Neural progenitor cell (in vitro differentiated cells): Measurements from ENCODE around the gene PAIP2.
A peak's percentile ranks its signal among the peaks of the same experiment; 100 is the strongest.

ENCODE experiments used
- CTCF ChIP-seq: fragments of 200-600 bp; sonication (generic); IDR thresholded peaks from 2 replicates; pipeline ENCODE4 v1.5.1; 2017; ENCODE audit warnings: antibody characterized with exemption, mild to moderate bottlenecking
- EZH2 ChIP-seq: fragments of 200-600 bp; sonication (generic); IDR thresholded peaks from 2 replicates; pipeline ENCODE4 v1.6.1; 2017; ENCODE audit warnings: antibody characterized with exemption, mild to moderate bottlenecking, moderate library complexity
- EZH2phosphoT487 ChIP-seq: fragments of 200-600 bp; sonication (generic); IDR thresholded peaks from 2 replicates; pipeline ENCODE4 v1.6.1; 2017; ENCODE audit warnings: antibody characterized with exemption

DNA sequence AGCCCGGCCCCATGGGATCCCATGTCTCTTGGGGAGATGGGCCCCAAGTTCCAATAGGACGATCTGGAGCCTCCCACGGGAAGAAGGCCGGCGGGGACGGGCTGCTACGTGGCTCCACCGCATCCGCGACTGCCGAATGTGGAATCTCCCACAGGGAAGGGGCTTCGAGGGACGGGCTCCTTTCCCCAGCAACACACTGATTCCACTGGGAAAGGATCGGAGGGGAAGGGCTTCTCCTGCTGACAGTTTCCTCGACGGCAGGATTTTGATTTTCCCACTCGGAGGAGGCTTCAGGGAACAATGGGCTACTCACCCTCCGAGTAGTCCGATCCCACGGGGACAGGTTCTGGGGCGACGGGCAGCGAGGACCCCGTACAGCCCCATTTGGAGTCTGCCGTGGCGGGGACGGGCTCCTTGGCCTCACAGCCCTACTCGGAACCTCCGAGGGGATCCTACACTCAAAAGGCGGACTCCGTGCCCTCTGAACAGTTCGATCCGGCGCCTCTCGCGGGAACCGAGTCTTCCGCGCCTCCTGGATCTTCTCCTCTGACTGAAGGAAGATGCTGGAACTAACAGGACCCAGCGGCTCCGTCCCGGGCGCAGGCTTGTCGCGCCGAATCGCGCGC is 52.0 kb downstream of the PAIP2 start:
- TF ChIP-seq CTCF: no peak
- TF ChIP-seq EZH2: peak; percentile 77
- peak; percentile 60 for TF ChIP-seq EZH2phosphoT487
